HCEC 1CT (cell line): ENCODE data around the gene BASP1.
A peak's percentile ranks its signal among the peaks of the same experiment; 100 is the strongest.
"Not testable (repeated sequence)": the region's sequence is repeated elsewhere in the genome, so short reads cannot be mapped to it uniquely, and the experiment has no call there.

Source experiments
- DNase-seq: peaks from one replicate; pipeline ENCODE4 v3.0.0-alpha.2; 2017

The BASP1 gene

DNA sequence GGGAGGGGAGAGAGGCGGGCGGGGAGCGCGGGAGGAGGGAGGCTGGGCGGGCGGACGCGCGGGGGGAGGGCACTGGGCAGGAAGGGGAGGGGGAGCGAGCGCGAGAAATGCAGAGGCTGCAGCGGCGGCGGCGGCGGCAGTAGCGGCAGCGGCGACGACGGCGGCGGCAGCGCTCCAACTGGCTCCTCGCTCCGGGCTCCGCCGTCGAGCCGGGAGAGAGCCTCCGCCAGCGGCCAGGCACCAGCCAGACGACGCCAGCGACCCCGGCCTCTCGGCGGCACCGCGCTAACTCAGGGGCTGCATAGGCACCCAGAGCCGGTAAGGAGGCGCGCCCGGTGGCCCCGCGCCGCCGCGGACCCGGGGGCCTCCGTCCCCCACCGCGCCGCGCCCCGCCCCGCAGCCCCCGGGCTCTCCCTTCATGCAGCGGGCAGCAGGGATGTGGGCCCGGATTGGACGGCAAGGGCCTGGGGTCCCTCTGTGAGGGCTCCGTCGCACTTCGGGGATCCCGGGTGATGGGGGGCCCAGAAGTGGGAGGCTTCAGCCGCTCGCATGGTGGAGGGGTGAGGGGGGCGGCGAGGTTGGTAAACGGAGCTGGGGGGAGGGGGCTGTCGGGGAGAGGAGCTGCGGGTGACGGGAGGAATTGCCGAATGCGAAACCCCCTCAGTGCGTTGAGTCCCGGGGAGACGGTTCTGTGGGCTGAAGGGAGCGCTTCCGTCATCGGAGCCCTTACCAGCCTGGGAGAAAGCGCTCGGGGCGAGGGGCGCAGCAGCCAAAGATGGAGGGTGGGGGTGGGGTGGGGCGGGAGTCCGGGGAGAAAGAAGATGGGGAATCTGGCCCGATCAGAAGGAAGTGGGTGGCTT is at the start of gene BASP1:
TSS of gene BASP1 (plus strand) at position 139 of the 860 bp plus-strand sequence. CDS start 57,586 bp downstream, outside the sequence.
- DNase-seq = peak; percentile 85

DNA sequence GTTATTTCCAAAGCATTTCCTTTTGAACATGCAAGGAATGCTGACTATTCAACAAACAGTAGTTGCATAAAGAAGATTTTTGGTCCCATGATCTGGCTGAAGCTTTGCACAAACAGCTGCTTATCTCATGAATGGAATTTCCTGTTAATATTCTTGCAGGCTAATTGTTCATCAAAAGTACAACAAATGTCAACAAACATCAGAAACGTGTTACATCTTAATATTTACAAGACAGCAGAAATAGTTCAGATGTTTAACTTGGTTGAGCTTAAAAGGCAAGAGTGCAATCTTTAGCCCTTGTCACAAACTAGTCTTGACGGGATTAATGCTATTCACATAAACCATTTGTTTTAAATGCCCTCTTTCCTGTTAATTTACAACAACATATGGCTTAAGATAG is 47.9 kb upstream of the BASP1 start:
- DNase-seq = peak; percentile 76

GRCh38 chr5:17172791-17173190 is 44.6 kb upstream of the BASP1 start:
- DNase-seq = no peak

DNA sequence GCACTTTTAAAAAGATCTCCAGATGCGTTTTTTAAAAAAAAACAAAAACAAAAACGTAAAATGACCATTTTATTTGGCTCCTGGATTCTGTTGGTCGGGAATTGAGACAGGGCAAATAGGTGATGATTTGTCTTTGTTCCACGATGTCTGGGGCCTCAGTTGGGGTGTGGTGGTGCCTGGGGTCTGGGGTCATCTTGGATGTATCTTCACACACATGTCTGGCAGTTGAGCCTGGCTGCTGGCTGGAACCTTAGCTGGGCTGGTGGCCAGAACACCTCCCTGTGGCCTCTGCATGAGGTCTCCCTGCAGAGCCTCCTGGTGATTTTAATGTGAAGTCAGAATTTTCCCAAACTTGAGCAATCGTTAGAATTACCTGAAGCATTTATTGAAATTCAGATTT is 42.5 kb upstream of the BASP1 start:
- no peak for DNase-seq

GRCh38 chr5:17177501-17178372 is 39.7 kb upstream of the BASP1 start:
- DNase-seq = no peak

- DNase-seq = no peak
These were observed 39.1 kb upstream of the BASP1 start for GRCh38 chr5:17178373-17178675.

DNA sequence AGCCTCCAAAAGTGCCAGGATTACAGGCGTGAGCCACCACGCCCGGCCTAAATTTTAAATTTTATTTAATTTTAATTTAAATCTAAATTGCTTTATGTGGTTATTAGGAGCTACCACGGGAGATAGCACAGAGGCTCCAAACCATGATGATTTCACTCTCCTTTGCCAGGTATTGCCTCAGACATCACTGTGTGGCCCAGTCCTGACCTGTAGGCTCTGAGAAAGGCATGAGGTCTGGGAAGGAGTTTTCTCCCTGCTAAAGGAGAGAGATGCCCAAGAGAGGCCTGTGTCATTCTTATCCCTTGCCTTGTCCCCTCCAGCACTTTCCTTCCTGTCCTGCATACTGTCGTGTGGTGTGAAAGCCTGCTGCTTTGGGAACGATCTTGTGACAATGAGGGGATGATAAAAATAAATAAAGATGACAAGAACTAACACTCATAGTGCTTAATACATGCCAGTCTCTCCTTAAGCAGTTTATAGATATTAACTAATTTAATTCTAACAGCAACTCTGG is 37.0 kb upstream of the BASP1 start:
- DNase-seq = no peak

GRCh38 chr5:17180864-17181723 is 36.3 kb upstream of the BASP1 start:
- peak; percentile 98 for DNase-seq

DNA sequence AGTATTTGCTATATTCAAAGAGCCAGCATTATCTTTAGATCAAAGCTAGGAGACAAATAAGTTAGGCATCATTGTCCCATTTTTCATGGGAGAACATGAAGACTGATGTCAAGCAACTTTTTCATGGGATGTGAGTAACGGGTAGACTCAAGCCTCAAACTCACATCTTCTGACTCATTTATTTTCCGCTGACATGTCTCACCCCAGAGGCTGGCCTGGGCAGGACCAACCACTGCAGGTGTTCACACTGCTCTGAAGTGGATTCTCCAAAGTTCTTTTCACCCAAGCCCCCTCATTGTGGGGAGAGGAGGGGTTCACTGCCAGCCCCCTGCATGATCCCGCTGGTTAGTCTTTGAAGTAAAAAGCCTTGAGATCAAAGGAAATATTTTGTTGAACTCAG is 34.9 kb upstream of the BASP1 start:
- DNase-seq = peak; percentile 73

DNA sequence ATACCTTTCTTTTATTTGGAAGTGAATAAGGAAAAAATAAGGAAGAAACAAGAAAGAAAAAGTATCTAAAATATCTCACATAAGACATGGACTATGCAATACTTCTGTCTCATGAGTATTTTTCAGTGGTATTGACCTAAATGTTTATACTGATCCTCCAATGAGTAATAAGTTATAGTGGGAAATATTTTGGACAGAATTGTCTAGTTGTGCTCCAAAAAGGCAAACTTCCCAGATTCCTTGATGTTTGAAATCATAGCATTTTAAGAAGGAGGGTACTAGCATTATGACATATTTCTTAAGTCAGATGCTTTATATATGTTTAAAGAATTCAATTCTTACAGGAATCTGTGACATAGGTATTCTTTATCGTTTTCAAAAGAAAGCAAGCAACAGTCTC is 34.5 kb upstream of the BASP1 start:
- DNase-seq = no peak

DNA sequence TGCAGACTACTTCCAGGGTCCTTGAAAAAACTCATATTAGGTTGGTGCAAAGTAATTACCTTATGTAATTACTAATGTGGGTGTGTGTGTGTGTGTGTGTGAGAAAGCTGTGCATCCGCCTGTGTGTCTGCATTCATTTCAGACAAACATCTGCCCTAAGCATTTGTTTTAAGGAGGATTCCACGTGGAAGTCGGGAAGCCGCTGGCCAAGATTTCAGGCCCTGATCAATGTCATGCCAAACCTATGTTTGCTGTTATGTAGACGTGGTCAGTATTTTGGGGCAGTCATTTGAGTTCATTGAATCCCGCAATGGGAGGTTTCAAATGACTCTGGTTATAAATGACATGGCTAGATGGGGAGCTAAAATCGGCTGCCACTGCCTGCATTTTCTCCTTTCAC is 33.6 kb upstream of the BASP1 start:
- no peak for DNase-seq

DNA sequence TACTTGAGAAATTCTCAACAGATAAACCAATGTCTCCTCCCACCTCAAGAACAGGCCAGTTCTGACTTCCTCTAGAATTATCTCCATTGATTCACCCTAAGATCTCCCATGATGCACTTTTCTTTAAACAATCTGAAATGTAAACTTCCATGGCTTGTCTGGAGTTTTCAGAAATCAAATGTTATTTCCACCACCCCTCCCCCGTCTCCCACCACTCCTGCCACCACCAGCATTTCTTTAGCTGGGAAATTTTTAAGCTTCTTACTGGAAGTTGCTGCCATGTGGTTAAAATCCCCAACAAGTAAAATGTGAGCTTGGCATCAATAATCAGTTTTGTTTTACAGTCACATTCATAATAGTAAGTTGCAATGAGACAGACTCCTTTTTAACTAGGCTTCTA is 32.8 kb upstream of the BASP1 start:
- DNase-seq = no peak

GRCh38 chr5:17185349-17185748 is 32.1 kb upstream of the BASP1 start:
- no peak for DNase-seq

GRCh38 chr5:17185773-17186172 is 31.7 kb upstream of the BASP1 start:
- peak; percentile 95 for DNase-seq

DNA sequence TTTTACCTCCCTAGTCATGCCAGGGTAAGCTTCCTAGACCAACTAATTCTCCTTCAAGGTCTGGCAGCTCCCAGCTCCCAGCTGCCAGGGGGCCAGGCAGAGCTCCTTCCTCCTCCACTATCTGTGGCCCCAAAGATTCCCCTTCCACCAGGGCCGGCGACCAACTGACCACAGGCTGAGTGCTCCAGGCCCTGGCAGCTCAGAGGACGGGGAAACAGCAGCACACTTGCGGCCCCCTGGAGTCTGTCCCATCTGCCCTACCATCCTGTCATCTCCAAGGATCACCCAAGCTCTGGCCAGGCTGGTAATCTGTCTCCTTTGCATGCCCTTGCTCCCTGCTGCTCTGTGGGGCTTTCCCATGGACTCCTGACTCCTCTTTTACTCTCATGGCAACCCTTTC is 31.2 kb upstream of the BASP1 start:
- DNase-seq = no peak

GRCh38 chr5:17187011-17187785 is 30.2 kb upstream of the BASP1 start:
- peak; percentile 79 for DNase-seq

- no peak for DNase-seq
These were observed 29.7 kb upstream of the BASP1 start for GRCh38 chr5:17187786-17188170.

DNA sequence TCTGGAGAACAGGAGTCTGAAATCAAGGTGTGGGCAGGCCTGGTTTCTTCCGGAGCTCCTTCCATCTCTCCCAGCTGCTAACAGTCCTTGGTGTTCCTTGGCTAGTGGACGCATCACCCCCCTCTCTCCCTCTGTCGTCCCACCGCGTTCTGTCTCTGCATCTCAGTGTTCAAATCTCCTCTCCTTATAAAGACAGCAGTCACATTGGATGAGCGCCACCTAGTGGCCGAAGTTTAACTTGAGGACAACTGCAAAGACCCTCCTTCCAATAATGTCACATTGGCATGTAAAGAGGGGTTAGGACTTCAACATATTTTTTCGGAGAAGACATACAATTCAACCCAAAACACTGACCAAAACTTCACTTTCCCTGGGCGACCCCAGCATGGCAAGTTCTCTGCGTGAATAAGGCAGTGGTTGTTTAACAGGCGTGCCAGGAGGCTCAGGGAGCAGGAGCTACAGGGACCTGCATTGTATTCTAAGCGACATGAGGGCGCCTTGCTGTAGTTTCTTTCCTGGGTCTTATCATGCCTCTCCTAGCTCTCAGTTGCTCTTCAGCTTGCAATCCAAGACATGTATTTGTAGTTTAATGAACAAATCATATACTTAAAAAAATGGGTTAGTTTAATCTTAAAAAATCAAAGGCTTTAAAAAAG is 27.9 kb upstream of the BASP1 start:
- DNase-seq = peak; percentile 73

- DNase-seq = peak; percentile 75
These were observed 27.1 kb upstream of the BASP1 start for GRCh38 chr5:17190242-17190778.

GRCh38 chr5:17190799-17191391 is 26.5 kb upstream of the BASP1 start:
- peak; percentile 45 for DNase-seq

- DNase-seq = not testable (repeated sequence)
These were observed 25.9 kb upstream of the BASP1 start for GRCh38 chr5:17191574-17191973.
